Effector CD8-positive, alpha-beta T cell (primary cell): ENCODE results near the gene LRRC41.
"Not testable (repeated sequence)": the region's sequence is repeated elsewhere in the genome, so short reads cannot be mapped to it uniquely, and the experiment has no call there.

Experiments used
- DNase-seq: peaks from one replicate; lab custom pipeline; 2025; lab: John Stamatoyannopoulos, UW

Gene LRRC41

GRCh38 chr1:46244656-46245371 lies 58.6 kb downstream of the LRRC41 start:
- no peak for DNase-seq

GRCh38 chr1:46243831-46244230 lies 59.6 kb downstream of the LRRC41 start:
- not testable (repeated sequence) for DNase-seq

- DNase-seq = no peak
Observed at GRCh38 chr1:46242918-46243317, 60.5 kb downstream of the LRRC41 start.

GRCh38 chr1:46241733-46242132 lies 61.7 kb downstream of the LRRC41 start:
- DNase-seq = not testable (repeated sequence)

- not testable (repeated sequence) for DNase-seq
Observed at GRCh38 chr1:46238865-46239264, 64.6 kb downstream of the LRRC41 start.

- no peak for DNase-seq
Observed at GRCh38 chr1:46236882-46237281, 66.5 kb downstream of the LRRC41 start.

GRCh38 chr1:46231231-46231630 lies 72.2 kb downstream of the LRRC41 start:
- DNase-seq = not testable (repeated sequence)
